Astrocyte (in vitro differentiated cells and primary cell): Measurements from ENCODE around the gene ACOT12.

Experiments used
- EZH2 ChIP-seq: IDR thresholded peaks from 2 replicates; pipeline ENCODE4 v1.6.1; 2012; ENCODE audit warnings: mild to moderate bottlenecking, low read length, inconsistent platforms; ENCODE audit not compliant: insufficient read depth
- TF ChIP-seq, protein P1 (sequence below): IDR thresholded peaks from 2 replicates; pipeline ENCODE4 v1.5.1; 2011; ENCODE audit warnings: low read depth, mild to moderate bottlenecking, inconsistent platforms, low read length, moderate library complexity; ENCODE audit not compliant: insufficient read depth

DNA sequence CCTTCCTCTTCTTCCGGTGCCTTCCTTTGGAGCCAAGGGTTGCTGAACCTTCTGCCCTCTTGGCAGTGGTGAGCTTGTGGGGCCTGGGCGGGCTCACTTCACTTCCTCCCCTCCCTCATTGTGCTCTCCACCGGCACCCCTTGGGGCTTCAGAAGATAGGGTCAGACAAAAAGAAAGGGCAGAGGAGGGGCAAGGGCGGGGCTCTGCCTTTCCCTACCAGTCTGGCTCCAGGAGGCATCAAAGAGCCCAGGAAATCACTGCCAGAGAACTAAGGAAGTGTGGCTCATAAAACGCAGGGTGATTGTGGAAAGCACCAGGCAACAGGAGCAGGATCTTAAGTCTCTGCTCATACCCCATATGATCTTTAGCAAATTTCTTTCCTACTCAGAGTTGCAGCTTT lies 34.8 kb downstream of the ACOT12 start:
- TF ChIP-seq, protein P1, sequence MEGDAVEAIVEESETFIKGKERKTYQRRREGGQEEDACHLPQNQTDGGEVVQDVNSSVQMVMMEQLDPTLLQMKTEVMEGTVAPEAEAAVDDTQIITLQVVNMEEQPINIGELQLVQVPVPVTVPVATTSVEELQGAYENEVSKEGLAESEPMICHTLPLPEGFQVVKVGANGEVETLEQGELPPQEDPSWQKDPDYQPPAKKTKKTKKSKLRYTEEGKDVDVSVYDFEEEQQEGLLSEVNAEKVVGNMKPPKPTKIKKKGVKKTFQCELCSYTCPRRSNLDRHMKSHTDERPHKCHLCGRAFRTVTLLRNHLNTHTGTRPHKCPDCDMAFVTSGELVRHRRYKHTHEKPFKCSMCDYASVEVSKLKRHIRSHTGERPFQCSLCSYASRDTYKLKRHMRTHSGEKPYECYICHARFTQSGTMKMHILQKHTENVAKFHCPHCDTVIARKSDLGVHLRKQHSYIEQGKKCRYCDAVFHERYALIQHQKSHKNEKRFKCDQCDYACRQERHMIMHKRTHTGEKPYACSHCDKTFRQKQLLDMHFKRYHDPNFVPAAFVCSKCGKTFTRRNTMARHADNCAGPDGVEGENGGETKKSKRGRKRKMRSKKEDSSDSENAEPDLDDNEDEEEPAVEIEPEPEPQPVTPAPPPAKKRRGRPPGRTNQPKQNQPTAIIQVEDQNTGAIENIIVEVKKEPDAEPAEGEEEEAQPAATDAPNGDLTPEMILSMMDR: no peak
- no peak for TF ChIP-seq EZH2
